ENCODE measurements around the gene ZNF681. TPM values are rescaled to one million over a fixed set of nuclear protein-coding genes. Genes with fewer than 3 reads are reported as not detected.

The ZNF681 gene
- total RNA-seq, 1 donor from 2014 or later, result 1.1 TPM

- TF ChIP-seq CTCF (IDR thresholded peaks at IDR 0.05; ENCODE audit: insufficient read depth, low read length, severe bottlenecking), result no peak
- no peak for FAIRE-seq
- Histone ChIP-seq H3K36me3 (ENCODE audit: control insufficient read depth, insufficient read depth, low read length) (no peaks in the 10 kb centered on the region), H3K4me3 (ENCODE audit: low read depth, low read length) (no peak overlapping the region), H3K27me3 (ENCODE audit: control insufficient read depth, insufficient read depth, low read length) (no peaks in the 10 kb centered on the region)
- DNase-seq (ENCODE audit: low read depth), result no peak
Measured at GRCh38 chr19:23800271-23800670, 41.6 kb upstream of the ZNF681 start.

- TF ChIP-seq CTCF (IDR thresholded peaks at IDR 0.05; ENCODE audit: insufficient read depth, low read length, severe bottlenecking), result no peak
- no peaks in the 10 kb centered on the region for H3K36me3 ChIP-seq (ENCODE audit: control insufficient read depth, insufficient read depth, low read length)
- DNase-seq (ENCODE audit: low read depth), result no peak
- FAIRE-seq, result no peak
- H3K27me3 ChIP-seq (ENCODE audit: control insufficient read depth, insufficient read depth, low read length), result no peaks in the 10 kb centered on the region
- H3K4me3 ChIP-seq (ENCODE audit: low read depth, low read length), result no peak overlapping the region
Measured at GRCh38 chr19:23799321-23799720, 40.6 kb upstream of the ZNF681 start.

- no peak overlapping the region for H3K4me3 ChIP-seq (ENCODE audit: low read depth, low read length)
- no peaks in the 10 kb centered on the region for H3K27me3 ChIP-seq (ENCODE audit: control insufficient read depth, insufficient read depth, low read length)
- no peak for TF ChIP-seq CTCF (IDR thresholded peaks at IDR 0.05; ENCODE audit: insufficient read depth, low read length, severe bottlenecking)
Measured at GRCh38 chr19:23795462-23795861, 36.8 kb upstream of the ZNF681 start.

GRCh38 chr19:23792784-23793183 lies 34.1 kb upstream of the ZNF681 start:
- Histone ChIP-seq H3K36me3 (ENCODE audit: control insufficient read depth, insufficient read depth, low read length) (no peaks in the 10 kb centered on the region), H3K27me3 (ENCODE audit: control insufficient read depth, insufficient read depth, low read length) (no peaks in the 10 kb centered on the region), H3K4me3 (ENCODE audit: low read depth, low read length) (no peak overlapping the region)
- TF ChIP-seq CTCF (IDR thresholded peaks at IDR 0.05; ENCODE audit: insufficient read depth, low read length, severe bottlenecking), result no peak
- DNase-seq (ENCODE audit: low read depth) (no peak), FAIRE-seq (no peak)

More at GRCh38 chr19:23795462-23795861, 36.8 kb upstream of the ZNF681 start:
- DNase-seq (ENCODE audit: low read depth), result no peak
- no peak for FAIRE-seq
- no peaks in the 10 kb centered on the region for H3K36me3 ChIP-seq (ENCODE audit: control insufficient read depth, insufficient read depth, low read length)

- Histone ChIP-seq H3K36me3 (ENCODE audit: control insufficient read depth, insufficient read depth, low read length) (no peaks in the 10 kb centered on the region), H3K4me3 (ENCODE audit: low read depth, low read length) (no peak overlapping the region), H3K27me3 (ENCODE audit: control insufficient read depth, insufficient read depth, low read length) (no peaks in the 10 kb centered on the region)
- TF ChIP-seq CTCF (IDR thresholded peaks at IDR 0.05; ENCODE audit: insufficient read depth, low read length, severe bottlenecking), result no peak
- no peak for DNase-seq (ENCODE audit: low read depth)
- no peak for FAIRE-seq
Measured at GRCh38 chr19:23790641-23791488, 32.2 kb upstream of the ZNF681 start.
